Activated T-cell treated with anti-CD3 and anti-CD28 coated beads, Interleukin-2, amount 50 U/mL, for 1 hour (primary cell): ENCODE results near the gene JOSD1.

Experiments used
- DNase-seq: peaks from one replicate; pipeline ENCODE4 v3.0.0-alpha.2; 2020

JOSD1 gene

DNA sequence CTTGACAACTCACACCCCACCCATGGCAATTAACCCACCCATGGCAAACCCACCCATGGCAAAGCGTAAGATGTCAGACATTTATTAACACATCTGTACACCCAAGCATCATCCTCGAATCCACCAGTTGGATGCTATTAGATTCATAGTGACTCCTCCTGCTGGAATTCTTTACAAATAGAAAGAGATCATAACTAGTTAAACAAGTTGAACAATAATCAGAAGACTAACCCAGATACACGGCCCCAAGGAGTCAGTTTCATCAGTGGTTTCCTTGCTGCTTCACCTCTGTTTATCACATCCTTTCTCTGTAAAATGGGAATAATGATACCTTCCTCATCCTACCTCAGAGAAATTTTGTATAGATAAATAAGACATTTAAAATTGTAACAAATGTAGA is 10.1 kb upstream of the JOSD1 start:
- DNase-seq = no peak

DNA sequence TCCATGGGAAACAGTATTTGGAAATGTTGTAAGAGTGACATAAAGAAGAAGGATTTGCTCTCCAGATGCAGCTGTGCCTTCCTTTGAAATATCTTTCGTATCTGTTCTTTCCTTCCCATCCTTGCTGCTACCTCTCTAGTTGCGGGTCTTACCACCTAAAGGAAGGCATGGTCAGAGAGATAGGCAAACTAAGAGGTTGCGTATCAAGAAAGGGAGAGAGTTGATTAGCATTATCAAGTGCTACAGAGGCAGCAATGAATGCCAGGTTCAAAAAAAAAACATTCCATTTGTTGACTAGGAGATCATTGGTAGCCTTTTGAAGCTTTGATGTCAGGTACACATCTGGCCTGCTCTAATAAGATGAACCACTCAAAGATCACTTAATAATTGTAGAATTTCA is 9.6 kb upstream of the JOSD1 start:
- no peak for DNase-seq

DNA sequence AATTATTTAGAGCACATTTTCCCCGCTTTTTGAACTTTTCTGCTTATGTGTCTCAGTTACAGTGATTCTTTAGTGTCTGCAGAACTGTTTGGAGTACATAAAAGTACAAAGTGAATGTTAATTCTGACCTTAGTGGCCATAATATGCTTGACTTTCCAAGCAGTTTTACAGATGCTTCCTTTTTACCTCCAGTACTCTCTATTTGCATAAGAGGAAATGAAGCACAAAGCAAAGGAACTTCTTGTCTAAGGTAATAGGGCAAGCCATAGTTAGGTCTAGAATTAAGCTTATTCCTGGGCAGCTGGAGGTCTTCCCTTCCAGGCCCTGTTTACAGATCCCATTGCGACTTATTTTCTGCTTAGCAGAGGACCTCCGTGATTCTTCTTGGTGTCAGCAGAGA is 8.6 kb upstream of the JOSD1 start:
- no peak for DNase-seq

DNA sequence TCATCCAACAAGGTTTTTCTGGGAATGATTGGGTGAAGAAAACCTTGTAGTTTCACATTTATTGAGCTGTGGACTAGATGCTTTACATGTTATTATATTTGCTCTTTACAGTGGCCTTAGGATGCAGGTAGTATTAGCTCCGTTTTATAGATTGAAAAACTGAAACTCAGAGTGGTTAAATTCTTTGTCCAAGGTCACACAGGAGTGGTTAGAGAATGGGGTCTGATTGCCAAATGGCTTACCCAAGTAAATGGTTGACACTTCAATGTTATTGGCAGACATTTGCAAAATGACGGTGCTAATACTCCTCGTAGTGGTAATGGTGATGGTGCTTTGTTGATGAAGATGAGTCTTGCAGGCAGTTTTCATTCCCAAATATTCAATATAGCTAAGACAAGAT is 7.2 kb upstream of the JOSD1 start:
- DNase-seq = no peak

DNA sequence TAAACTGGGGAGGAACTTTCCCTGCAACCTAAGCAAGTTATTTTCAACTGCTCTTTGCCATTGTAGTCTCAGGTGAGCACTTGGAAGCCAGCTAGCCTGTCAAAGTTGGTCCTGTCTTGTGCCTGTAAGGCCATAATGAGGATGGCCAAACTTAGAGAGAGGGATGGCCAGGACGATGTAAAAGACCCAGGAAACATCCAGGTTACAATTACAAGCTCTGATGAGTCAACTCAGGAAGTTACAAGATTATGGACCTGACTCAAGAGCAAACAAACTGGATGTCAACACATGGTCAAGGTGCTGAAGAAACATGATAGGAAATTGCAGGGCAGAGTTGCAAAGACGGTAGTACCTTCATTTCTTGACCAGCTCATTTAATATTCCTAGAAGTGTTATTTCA is 6.6 kb upstream of the JOSD1 start:
- no peak for DNase-seq

DNA sequence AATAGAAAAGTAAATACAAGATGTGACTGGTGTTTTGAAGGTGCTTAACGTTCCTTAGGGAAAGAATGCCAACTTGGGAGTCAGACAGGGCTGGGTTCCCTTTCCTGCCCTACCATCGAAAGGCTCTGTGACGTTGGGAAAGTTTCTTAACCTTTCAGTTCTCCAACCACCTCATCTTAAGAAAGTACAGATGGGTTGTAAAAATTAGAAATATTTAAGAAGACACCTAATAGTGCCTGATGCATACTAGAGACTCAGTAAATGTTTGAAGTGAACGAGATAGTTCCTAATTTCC is 6.1 kb upstream of the JOSD1 start:
- no peak for DNase-seq

DNA sequence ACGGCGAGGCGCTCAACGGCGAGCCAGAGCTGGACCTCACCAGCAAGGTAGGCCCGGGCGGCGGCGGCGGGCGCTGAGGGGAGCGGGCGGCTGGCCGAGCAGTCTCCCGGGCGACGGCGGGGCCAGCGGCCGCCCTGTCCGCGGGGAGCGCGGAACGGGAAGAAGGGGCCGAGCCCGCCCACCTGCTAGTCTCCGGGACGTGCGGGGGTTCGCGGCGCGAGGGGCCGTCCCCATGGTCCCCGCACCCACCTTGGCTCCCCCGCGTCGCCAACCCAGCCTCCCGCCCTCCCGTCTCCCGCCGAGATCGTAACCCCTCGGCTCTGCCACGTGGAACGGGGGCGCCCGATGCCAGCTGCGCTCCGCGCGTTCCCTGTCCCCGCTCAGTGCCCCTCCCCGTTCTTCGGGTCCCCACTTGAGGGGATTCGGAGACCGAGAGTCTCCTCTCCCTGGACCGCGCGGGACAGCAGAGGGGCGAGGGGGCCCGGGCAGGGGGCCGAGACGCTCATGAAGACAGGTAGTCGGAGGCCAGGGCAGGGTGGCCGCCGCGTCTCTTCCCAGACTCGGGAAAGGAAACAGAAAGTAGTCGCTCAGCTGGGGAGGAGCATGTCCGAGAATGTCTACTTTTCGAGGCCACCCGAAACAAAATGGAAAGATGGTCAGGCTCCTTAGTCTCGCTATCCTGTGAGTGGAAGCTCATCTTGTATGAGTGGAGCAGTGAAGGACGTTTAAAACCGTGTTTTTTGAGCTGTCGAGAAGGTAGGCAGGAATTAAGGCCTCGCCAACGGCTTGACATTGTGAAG is 5.6 kb upstream of the JOSD1 start:
- DNase-seq = peak; percentile 47

DNA sequence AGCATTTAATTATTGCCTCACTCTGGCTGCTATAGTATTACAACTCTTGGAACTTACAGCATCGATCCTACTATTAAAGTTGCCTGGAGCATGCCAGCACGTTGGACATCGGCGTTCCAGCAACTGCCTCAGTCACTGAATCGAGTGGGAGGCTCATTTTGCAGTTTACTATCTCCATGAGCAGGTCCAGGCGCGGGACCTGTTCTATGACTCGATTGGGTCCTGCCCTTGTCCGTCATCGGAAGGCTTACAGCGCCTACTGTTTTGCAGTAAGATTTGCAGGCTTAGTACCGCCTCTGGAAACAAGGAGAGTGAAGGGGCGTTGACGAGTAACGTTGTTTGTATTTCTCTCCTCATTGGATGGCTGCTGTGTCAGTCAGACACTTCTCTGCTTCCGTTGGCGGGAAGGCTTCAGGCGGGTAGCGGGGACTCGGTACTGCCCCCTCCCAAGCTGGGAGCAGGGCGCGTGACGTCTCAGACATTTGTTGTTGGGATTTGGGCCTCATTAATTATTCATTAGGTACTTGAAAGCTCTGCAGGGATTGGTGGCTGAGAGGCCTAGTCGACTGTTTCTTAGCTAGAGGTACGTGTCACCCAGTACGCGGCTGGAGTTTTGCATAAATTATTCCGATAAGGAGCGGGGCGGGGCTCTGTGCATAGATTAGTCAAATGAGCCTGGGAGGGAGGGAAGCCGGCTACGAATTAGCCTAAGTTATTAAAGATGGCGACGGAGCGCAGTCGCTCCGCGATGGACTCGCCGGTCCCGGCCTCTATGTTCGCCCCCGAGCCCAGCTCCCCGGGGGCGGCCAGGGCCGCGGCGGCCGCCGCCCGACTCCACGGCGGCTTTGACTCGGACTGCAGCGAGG is 4.7 kb upstream of the JOSD1 start, which contains the start of gene GTPBP1:
GTPBP1 (plus strand) TSS at position 710 of the 866 bp plus-strand sequence; CDS start at position 722, 12 bp downstream.
- DNase-seq = peak; percentile 88

DNA sequence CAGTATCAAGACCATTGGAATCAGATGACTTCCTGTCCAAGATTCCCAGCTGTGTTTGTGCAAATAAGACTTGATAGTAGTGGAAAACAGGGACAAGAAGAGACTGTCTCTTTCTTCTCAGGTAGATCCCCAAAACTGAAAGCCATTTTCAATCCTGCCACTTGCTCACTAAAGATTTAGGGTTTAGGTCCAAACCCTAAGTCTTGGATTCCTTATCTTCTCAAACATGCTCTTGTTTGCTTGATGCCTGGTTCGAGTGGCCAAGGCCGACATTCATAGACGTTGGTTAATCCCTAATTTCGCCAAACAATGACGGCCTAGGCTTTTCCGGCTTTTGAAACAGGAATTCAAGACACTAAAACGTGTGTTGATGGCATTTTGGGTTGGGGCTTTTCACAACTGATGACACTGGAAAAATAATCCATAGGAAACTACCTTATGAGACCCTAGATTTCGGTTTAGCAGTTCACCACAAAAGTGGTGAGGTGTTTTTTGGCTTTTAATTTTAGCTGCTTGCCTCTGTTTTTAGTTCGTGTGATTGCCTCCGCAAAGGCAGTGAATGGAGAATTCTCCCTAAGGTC is 4.0 kb upstream of the JOSD1 start:
- DNase-seq = no peak

DNA sequence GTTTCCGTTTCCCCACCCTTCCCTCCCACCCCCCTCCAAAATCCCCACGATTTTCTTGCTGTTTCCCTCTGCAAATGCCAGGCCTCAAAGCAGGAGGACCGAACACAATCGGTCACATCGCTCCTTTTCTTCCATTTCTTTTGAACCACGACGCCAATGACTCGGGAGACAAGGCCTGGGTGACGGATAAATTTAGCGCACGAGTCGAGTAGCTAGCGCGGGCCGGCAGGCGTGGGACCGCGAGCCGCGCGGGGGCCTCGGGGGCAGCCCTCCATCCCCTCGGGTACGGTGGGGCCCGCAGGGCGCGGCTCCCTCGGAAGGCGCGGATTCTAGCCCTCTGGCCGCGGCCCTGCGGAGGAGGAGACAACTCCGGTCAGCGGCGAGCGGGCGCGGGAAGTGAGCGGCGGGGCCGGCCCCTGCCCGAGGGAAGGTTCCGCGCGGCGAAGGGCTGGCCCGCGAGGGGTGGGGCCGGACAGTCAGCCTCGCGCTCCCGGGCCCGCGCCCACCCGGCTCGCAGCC is 414 bp downstream of the JOSD1 start:
- no peak for DNase-seq

DNA sequence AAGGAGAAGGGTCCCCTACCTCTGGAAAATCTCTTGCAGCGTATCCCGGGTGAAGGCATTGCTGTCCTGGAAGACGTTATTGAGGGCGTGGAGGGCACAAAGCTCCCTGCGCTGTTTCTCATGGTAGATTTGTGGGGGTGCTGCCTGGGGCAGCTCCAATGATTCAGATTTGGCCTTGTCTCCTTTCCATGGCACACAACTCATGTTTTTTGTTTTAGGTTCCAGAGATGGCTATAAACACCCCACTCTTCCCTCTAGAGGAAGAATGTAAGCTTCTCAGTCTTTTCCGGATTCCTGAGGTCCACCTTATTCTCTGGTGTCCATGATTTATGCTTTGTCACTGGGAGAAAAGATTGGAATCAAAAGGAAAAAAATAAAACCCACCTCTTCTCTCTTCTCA is 959 bp downstream of the JOSD1 start:
- DNase-seq = no peak

DNA sequence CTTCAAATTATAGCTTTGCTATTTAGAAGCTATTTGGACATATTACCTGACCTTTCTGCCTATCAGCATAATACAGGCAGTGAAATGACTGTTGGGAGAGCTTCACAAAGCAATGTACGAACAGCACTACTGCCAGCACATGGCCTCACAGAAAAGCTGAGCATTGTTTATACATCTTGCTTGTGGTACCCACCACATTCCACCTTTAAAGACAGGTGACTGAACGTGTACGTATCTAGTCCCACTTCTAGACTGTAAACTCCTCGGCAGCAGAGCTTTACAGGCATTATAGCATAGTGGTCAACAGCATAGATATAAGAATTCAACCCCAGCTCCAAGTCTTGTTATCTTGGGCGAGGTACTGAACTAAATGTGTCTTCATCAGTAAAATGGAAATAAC is 1.6 kb downstream of the JOSD1 start:
- no peak for DNase-seq

DNA sequence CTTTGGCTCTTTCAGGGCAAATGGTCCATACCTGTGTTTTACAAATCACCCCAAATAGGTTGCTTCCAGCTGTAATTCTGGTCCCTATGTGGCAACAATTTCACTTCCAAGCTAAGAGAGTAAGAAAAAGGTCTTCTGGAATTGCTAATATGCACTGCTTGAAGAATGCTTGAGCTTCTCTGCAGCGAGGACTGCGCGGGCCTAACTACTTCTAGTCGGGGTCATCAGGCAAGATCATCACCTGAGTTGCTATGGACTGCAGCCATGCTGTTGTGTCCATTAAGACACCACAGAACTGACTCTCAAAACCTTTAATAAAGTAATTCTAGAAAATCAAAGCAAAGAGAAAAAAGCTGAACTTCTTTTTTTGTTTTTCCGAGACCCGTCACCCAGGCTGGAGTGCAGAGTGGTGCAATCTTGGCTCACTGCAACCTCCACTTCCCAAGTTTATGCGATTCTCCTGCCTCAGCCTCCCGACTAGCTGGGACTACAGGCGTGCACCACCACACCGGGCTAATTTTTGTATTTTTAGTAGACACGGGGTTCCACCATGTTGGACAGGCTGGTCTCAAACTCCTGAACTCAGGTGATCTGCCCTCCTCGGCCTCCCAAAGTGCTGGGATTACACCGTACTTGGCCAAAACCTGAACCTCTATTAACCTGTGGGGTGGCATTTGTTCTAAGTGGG is 2.2 kb downstream of the JOSD1 start:
- no peak for DNase-seq

DNA sequence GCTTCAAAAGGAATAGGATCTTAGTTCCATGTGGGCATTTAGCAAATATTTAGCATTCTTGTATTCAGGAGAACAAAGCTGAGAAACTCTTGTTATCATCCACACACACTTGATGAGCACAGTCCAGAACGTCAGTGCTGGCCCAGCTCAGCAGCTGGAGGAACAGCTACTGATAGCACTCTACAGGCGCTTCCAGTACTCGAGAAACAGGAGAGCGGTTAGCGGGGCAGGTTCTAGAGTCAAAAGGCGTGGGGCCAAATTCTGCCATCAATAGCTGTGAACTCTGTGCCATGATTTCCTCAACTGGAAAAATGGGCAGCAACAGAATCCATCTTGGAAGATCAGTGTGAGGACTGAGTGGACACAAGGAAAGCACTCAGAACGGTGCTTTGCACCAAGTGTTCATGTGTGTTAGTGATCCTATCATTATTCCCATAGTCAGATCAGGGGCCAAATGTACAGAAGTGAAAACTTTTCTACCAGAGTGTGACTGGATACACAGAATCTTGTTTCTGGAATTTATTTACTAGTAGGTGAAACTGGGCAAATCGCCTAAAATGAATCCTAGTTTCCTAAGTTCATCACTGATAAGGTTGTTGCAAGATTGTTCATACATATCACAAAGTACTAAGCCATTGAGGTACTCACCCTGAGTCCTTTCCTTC is 3.2 kb downstream of the JOSD1 start:
- DNase-seq = no peak

DNA sequence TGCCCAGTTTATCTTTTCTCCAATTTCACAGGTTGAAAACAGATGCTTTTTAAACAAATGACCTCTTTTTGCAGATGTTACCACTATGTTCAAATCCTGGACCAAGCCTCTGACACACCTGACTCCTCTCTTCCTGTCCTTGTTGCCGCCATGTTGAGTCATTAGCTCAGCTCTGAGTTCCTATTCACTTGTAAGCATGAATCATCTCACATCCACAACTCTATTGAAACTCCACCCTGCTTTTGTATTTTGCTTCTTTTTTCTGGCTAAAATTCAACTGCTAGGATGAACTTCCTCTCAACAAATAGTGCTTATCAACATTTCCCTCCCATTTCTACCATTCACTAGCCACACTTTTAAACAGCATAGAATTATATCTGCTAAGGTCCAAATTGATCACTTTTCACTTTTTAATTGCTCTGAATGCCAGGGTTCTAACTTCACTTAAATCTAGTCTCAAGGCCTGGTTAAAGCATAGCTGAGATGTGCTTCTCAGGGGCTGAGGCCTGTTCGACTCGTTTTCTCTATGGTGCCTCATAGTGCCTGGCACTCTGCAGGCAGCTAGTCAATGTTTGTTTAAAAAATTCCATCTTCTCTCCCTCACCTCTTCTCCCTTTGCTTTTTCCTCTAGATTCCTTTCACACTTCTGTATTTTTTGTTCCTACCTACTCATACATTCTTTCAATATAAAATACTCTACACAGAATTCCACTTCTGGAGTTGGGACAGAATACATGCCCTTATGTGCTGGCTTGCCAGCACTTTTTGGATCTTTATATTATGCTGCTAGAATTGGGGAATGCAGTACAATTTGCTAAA is 3.9 kb downstream of the JOSD1 start:
- no peak for DNase-seq

DNA sequence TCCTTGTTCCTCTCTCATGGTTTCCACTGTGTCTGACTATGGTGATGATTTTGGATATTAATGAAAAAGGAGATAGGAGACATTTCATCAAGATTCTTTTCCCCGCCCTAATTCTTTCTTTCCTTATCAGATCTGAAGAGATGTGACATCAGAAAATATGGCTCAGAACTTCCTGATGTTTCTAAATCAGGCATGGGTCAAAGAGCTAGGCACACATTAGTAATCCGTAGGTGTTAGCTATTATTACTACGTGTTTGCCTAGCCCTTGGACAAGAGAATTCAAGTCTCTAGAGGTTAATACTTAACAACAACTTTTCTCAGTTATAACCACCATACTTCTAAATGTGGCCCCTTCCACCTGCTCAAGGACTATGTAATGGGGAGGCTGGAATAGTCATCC is 5.8 kb downstream of the JOSD1 start:
- DNase-seq = no peak

DNA sequence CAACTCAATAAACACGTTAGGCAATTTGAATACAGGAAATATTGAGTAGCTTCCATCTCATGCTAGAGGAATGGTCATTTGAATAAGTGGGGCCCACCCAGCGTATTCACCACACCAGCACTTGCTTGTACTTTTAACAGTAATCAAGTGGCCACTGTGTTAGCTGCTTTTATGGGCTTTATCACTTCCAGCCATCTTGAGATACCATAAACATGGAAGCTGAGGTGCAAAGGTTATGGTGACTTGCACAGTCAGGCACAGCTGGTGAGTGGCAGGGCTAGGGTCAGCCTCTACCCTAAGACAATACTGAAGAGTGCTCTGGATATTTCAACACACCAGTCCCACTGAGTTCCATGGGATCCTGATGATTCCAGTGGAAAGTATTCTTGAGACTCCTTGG is 6.7 kb downstream of the JOSD1 start:
- no peak for DNase-seq

DNA sequence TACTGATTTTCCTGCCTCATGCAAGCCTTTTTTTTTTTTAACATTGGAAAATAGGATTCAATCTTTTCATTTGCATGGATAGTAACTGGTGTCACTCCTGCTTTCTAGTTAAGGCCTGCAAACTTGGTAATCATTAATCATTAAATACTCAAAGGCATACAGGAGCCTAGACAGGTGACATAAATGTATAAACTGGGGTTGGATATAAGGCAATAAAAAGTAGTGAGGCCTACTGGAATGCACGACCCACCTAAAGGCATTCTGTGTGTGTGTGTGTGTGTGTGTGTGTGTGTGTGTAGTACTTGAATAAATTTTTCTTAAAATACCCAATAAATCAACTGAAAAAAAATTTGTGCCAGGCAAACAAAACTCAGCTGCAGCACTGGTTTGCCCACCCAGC is 11.1 kb downstream of the JOSD1 start:
- DNase-seq = no peak

DNA sequence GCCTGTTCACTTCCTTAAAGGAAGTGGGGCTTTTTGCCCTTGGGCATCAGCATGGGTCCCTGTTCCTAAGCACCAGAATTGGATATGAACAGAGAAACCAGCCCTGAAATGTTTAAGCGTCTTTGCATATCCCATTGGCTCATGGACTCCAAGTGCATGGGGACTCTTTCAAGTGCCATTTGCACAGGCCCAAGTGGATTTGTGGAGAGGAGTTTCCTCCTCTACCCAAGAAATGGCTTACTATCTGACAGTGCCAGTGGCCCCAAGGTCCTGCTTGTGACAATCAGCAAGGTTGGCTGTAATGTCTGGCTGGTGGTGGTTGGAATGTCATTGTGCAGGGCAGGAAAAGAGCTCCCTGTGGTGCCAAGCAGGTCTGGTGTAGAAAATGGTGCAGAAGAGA is 15.0 kb downstream of the JOSD1 start:
- DNase-seq = no peak

DNA sequence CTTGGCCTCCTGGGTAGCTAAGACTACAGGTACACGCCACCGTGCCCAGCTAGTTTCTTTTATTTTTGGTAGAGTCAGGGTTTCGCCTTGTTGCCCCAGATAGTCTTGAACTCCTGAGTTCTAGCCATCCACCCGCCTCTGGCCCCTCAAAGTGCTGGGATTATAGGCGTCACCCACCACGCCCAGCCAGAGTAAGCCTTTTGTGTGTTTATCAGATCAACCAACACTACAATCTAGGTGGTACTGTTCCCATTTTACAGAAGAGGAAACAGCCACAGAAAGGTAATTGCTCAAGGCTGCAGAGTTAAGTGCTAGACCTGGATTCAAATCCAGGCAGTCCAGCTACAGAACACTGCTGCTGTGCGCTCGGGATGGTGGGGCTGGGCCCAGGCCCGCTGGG is 15.8 kb downstream of the JOSD1 start:
- DNase-seq = no peak

DNA sequence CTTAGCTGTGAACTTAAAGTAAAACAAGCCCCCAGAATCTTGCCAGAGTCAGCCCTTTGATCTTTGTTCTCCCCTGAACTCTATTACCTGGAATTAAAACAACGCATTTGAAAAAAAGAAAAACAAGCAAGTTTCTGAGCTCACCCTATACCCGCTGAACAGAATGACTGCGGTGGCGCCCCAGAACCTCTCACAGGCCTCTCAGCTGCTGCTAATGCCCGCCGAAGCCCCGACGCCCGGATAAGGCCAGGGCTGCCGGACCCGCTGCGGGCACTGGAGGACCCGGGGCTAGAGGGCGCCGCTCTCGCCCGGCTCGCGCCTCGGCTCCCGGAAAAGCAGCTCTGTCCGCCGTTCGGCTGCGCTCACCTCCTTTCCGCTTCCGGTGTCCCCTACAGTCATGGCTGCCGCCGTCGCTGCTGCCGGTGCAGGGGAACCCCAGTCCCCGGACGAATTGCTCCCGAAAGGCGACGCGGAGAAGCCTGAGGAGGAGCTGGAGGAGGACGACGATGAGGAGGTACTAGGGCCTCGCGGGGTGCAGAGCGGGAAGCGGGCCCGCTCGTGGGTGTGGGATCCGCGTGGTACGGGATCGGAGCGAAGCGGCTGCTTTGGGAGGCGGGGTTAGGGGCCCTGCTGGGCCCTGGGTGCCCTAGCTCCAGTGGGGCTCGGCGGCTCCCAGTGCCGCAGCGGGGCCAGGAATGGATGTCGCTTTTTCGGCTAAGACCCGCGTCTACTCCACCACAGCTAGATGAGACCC is 19.0 kb downstream of the JOSD1 start, which contains the start of gene TOMM22:
TOMM22 (plus strand) TSS at position 376 of the 754 bp plus-strand sequence; CDS start at position 398, 22 bp downstream.
- peak; percentile 84 for DNase-seq
